GM10248 (cell line): ENCODE data around the gene PTPRN2.
"Not testable (repeated sequence)": the region's sequence is repeated elsewhere in the genome, so short reads cannot be mapped to it uniquely, and the experiment has no call there.

Source experiments
- CTCF ChIA-PET: fragments of 300-600 bp; sonication (Branson Sonifier 250); formaldehyde crosslinking; extraction: SDS; loops from one replicate; lab custom pipeline; 2021; ENCODE audit warnings: antibody characterized with exemption; lab: Yijun Ruan, JAX
- POLR2A ChIA-PET: fragments of 350-650 bp; sonication (Branson Sonifier 250); formaldehyde crosslinking; extraction: SDS; loops from one replicate; lab custom pipeline; 2020; ENCODE audit warnings: antibody characterized with exemption; lab: Yijun Ruan, JAX
- DNase-seq: peaks from one replicate; pipeline ENCODE4 v3.0.0; 2012; ENCODE audit errors: extremely low spot score
- TF ChIP-seq, protein P1 (sequence below): IDR thresholded peaks from 2 replicates; pipeline ENCODE4 v1.5.1; 2012; ENCODE audit warnings: mild to moderate bottlenecking, low read depth; ENCODE audit errors: extremely low read depth, missing control alignments, control extremely low read depth

PTPRN2 gene

DNA sequence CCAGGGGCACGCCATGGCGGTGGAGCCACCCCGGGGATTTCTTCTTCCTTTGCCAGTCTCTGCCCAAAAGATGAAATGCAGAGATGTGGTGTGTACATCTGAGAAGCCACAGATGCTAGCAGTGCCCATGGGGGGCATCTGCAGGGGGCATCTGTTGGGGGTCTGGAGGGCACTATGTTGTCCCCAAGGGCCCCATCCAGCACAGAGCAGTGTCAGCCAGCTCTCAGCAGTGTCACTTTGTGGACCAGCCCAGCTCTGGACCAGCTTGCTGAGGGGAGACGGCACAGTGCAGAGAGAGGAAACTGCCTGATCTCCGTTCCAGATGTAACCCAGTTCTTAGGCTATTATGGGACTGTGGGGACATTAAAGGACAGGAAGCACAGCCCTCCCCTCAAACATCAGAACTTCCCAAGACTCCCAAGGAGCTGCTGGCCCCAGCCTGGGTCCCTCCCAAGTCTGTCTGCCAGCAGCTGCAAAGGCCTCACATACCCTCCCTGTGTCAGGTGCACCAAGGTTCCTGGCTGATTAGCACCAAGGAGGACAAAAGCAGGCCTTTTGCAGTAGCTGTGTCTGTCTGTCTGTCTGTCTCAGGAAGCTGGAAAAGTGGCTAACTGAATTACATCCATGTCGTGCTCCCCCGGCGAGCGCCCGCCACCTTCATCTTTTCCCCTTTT, 536.5 kb downstream of the PTPRN2 start:
- DNase-seq: no peak
- ChIA-PET POLR2A (no interaction called here), CTCF (no interaction called here)
- TF ChIP-seq, protein P1, sequence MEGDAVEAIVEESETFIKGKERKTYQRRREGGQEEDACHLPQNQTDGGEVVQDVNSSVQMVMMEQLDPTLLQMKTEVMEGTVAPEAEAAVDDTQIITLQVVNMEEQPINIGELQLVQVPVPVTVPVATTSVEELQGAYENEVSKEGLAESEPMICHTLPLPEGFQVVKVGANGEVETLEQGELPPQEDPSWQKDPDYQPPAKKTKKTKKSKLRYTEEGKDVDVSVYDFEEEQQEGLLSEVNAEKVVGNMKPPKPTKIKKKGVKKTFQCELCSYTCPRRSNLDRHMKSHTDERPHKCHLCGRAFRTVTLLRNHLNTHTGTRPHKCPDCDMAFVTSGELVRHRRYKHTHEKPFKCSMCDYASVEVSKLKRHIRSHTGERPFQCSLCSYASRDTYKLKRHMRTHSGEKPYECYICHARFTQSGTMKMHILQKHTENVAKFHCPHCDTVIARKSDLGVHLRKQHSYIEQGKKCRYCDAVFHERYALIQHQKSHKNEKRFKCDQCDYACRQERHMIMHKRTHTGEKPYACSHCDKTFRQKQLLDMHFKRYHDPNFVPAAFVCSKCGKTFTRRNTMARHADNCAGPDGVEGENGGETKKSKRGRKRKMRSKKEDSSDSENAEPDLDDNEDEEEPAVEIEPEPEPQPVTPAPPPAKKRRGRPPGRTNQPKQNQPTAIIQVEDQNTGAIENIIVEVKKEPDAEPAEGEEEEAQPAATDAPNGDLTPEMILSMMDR: no peak

GRCh38 chr7:158050441-158050977, 537.1 kb downstream of the PTPRN2 start:
- TF ChIP-seq, protein P1: no peak
- ChIA-PET POLR2A (no interaction called here), CTCF (no interaction called here)
- DNase-seq: no peak

- ChIA-PET POLR2A (no interaction called here), CTCF (no interaction called here)
- TF ChIP-seq, protein P1: no peak
- no peak for DNase-seq
Measured at GRCh38 chr7:158049271-158049670, 538.4 kb downstream of the PTPRN2 start.

DNA sequence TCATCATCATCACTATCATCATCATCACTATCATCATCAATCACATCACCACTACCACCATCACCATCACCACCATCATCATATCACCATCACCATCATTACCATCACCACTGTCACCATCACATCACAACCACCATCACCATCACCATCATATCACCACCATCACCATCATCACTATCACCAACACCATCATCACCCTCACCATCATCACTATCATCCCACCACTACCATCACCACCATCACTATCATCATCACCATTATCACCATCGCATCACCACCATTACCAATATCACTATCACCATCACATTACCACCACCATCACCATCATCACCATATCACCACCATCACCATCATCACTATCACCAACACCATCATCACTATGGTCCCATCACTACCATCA, 539.1 kb downstream of the PTPRN2 start:
- POLR2A ChIA-PET: no interaction called here
- TF ChIP-seq, protein P1: no peak
- DNase-seq: no peak
- CTCF ChIA-PET: no interaction called here

DNA sequence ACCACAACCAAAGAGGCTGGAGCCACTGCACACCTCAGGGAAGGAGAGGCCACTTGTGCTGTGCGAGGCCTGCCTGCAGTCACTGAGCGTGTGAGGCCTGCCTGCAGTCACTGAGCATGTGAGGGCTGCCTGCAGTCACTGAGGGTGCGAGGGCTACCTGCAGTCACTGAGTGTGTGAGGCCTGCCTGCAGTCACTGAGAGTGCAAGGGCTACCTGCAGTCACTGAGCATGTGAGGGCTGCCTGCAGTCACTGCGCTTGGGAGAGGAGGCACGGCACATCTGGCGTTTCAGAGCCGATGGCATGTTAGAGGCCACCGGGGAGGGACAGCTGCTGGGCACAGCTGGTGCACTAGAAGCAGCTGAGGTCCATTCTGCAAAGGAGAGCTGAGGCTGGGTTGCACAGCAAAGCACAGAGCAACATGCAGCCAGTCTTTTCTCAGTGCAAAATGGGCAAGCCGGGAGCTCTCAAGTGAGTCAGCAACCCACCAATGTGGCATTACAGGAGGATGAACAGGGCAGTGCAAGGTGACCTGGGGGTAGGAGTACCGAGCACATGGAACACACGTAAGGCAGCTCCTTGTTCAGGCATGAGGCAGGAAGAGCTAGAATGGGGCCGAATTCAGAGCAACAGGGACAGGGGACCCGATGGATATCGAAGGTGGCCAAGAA, 540.1 kb downstream of the PTPRN2 start:
- CTCF ChIA-PET: no interaction called here
- no peak for DNase-seq
- TF ChIP-seq, protein P1: no peak
- POLR2A ChIA-PET: no interaction called here

- CTCF ChIA-PET, POLR2A ChIA-PET: not testable (repeated sequence)
Measured at GRCh38 chr7:158046246-158046645, 541.4 kb downstream of the PTPRN2 start.

DNA sequence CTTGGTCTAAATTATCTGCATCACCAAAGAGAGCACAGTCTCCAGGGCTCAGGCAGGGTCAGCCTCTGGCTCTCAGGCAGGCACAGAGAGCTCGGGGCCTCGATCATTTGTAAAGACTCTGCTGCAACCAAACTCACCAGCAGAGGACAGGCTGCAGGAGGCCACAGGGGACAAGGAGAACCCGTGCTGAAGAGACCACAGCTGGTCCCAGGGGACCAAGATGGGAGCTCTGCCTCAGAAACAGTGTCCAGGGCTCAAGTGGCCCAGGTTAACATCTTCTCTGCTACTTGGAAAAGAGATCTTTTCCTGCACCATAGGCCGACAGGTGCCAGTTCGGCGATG, 543.2 kb downstream of the PTPRN2 start:
- TF ChIP-seq, protein P1: no peak
- ChIA-PET POLR2A (no interaction called here), CTCF (interaction anchor here (1.5 kb wide), 1 partner anchor 9 kb away, joined by 3 read pairs; no protein-coding TSS in a partner anchor)
- DNase-seq: no peak

More at GRCh38 chr7:158046246-158046645, 541.4 kb downstream of the PTPRN2 start:
- DNase-seq: not testable (repeated sequence)
